Activated naive CD4-positive, alpha-beta T cell treated with anti-CD3 and anti-CD28 coated beads for 36 hours (primary cell): ENCODE results near the gene SLC16A13. TPM values are rescaled to one million over a fixed set of nuclear protein-coding genes. Genes with fewer than 3 reads are reported as not detected.
A peak's percentile ranks its signal among the peaks of the same experiment; 100 is the strongest.

Source experiments
- CTCF ChIA-PET: fragments of 350-600 bp; sonication (Branson Sonifier 250); formaldehyde crosslinking; loops from one replicate; lab custom pipeline; 2021; ENCODE audit warnings: antibody characterized with exemption; lab: Charles Lee
- DNase-seq: peaks from one replicate; pipeline ENCODE4 v3.0.0-alpha.2; 2020
- H3K27ac Mint-ChIP-seq: one replicate; pipeline ENCODE4 v1.8.0; 2021; ENCODE audit warnings: mild to moderate bottlenecking, mixed read lengths
- H3K27me3 Mint-ChIP-seq: one replicate; pipeline ENCODE4 v1.8.0; 2021; ENCODE audit warnings: low read depth, mixed read lengths
- H3K36me3 Mint-ChIP-seq: one replicate; pipeline ENCODE4 v1.8.0; 2021; ENCODE audit warnings: low read depth, mixed read lengths
- H3K4me1 Mint-ChIP-seq: one replicate; pipeline ENCODE4 v1.8.0; 2021; ENCODE audit warnings: low read depth, mixed read lengths
- H3K4me3 Mint-ChIP-seq: one replicate; pipeline ENCODE4 v1.8.0; 2021; ENCODE audit warnings: mild to moderate bottlenecking, moderate library complexity, mixed read lengths
- H3K9me3 Mint-ChIP-seq: one replicate; pipeline ENCODE4 v1.8.0; 2021; ENCODE audit warnings: mixed read lengths
- intact Hi-C: fragments of 100-400 bp; cut with micrococcal nuclease; formaldehyde crosslinking; loops from one replicate; pipeline ENCODE4 v1.15.1; 2023
- total RNA-seq, 2 experiments: library from RNA; stranded (reverse); gene quantifications; one replicate each; pipeline ENCODE4 v1.2.3, GENCODE V29; 2021

The SLC16A13 gene
- total RNA-seq, 2 experiments from 2014 or later, result 4.1 to 5.3 TPM

DNA sequence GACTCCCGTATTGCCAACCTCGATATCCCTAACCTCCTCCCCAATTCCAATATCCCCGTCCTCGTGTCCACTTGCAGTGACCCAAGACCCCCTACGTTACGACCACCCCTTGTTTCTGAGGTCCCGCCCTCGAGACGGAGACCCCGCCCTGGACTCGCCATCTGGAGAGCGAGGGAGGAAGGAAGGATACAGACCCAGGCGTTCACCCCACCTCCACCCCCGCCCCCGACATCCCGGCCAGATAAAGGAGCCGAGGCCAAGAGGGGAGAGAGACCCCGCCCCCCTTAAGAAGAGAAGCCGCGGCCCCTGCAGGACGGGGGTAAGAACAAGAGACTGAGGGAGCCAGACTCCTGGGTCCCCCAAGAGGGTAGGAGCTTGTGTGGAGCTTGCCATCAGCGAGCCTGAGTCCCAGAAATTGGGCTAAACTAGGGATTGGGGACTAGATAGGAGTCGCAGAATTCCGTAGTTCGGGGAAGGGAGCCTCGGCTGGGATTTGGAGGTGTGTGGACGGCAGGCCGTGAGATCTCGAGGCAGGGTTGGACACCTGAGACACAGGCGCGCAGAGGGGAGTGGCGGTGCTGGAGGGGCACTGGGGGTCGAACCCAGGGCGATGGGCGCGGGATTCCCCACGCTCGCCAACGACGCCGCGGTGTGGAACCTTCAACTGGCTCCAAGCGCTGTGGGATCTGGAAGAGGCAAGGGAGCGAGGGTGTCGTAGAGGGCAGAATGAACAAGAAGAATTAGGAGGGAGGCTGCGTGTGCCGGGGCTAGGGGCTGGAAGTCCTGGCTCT is 12.8 kb upstream of the SLC16A13 start, which contains the start of gene BCL6B:
Gene BCL6B, plus strand, starts transcription at position 270 of the 791 bp plus-strand sequence. CDS start 622 bp downstream, outside the sequence.
- intact Hi-C loops, result loop anchor here (1.0 kb wide), 5 partner anchors 8 to 180 kb away; no protein-coding TSS in a partner anchor
- Mint-ChIP-seq H3K9me3 (no peaks in the 10 kb centered on the region), H3K27me3 (peaks cover 4% of the 10 kb centered on the region), H3K36me3 (no peaks in the 10 kb centered on the region), H3K4me3 (peak within 1 kb of the TSS; percentile 59), H3K4me1 (peaks cover 21% of the 10 kb centered on the region), H3K27ac (peak within 1 kb of the TSS; percentile 26)
- CTCF ChIA-PET, result interaction anchor here (0.7 to 5.0 kb wide), 9 partner anchors 9 to 108 kb away, joined by 3 to 37 read pairs (median 5); partner anchors contain the start of gene SLC16A13
- DNase-seq, result no peak

DNA sequence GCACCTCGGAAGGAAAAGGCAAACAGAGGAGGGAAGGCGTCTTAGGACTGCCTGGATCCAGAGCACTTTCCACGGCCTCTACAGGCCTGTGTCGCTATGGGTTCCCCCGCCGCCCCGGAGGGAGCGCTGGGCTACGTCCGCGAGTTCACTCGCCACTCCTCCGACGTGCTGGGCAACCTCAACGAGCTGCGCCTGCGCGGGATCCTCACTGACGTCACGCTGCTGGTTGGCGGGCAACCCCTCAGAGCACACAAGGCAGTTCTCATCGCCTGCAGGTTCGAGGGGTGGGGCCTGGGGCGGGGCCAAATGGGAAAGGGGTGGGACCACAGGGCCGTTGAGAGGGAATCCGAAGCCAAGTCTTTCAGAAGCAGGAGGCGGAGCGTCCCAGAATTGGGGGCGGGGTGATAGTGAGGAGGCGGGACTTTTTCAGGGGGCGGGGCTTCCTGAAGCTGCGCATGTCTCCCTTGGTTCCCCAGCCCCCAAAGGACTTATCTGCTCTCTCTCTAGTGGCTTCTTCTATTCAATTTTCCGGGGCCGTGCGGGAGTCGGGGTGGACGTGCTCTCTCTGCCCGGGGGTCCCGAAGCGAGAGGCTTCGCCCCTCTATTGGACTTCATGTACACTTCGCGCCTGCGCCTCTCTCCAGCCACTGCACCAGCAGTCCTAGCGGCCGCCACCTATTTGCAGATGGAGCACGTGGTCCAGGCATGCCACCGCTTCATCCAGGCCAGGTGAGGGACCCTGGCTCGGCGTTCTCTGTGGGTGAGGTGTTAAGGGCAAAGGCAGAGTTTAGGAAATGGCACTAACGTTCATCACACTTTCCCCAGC is 12.0 kb upstream of the SLC16A13 start:
- intact Hi-C loops, result loop anchor here (1.0 kb wide), 2 partner anchors 8 to 12 kb away; no protein-coding TSS in a partner anchor
- peaks cover 4% of the 10 kb centered on the region for H3K27me3 Mint-ChIP-seq
- CTCF ChIA-PET, result interaction anchor here (0.8 to 5.0 kb wide), 3 partner anchors 14 to 154 kb away, joined by 3 to 37 read pairs (median 4); partner anchors contain the start of gene SLC16A13
- H3K4me3 Mint-ChIP-seq, result peak overlapping the region; percentile 59
- H3K27ac Mint-ChIP-seq, result no peak overlapping the region
- H3K4me1 Mint-ChIP-seq, result peaks cover 21% of the 10 kb centered on the region
- peak; percentile 96 for DNase-seq
- no peaks in the 10 kb centered on the region for H3K36me3 Mint-ChIP-seq
- no peaks in the 10 kb centered on the region for H3K9me3 Mint-ChIP-seq

DNA sequence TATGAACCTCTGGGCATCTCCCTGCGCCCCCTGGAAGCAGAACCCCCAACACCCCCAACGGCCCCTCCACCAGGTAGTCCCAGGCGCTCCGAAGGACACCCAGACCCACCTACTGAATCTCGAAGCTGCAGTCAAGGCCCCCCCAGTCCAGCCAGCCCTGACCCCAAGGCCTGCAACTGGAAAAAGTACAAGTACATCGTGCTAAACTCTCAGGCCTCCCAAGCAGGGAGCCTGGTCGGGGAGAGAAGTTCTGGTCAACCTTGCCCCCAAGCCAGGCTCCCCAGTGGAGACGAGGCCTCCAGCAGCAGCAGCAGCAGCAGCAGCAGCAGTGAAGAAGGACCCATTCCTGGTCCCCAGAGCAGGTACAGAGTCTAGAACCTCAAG is 11.4 kb upstream of the SLC16A13 start:
- no peak overlapping the region for H3K27ac Mint-ChIP-seq
- CTCF ChIA-PET, result interaction anchor here (0.8 to 5.0 kb wide), 3 partner anchors 13 to 153 kb away, joined by 3 to 37 read pairs (median 4); partner anchors contain the start of gene SLC16A13
- H3K36me3 Mint-ChIP-seq, result no peaks in the 10 kb centered on the region
- H3K27me3 Mint-ChIP-seq, result peaks cover 4% of the 10 kb centered on the region
- no peaks in the 10 kb centered on the region for H3K9me3 Mint-ChIP-seq
- H3K4me1 Mint-ChIP-seq, result peaks cover 27% of the 10 kb centered on the region
- H3K4me3 Mint-ChIP-seq, result no peak overlapping the region
- DNase-seq, result no peak
- intact Hi-C loops, result no loop called here

DNA sequence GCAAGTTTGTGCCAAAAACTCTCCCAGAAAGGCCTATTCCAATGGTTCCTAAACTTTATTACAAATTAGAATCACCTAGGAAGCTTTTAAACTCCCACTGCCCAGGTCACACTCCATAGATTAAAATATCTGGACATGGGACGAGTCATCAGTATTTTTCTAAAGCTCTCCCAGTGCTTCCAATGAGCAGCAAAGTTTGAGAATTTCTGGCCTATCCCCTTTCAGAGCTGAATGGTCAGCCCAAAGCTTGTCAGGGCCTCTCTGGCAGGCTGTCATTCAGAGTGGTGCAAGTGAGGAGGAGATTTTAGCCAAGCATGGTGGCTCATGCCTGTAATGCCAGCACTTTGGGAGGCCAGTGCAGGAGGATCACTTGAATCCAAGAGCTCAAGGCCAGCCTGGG is 10.6 kb upstream of the SLC16A13 start:
- peaks cover 2% of the 10 kb centered on the region for H3K36me3 Mint-ChIP-seq
- H3K27ac Mint-ChIP-seq, result no peak overlapping the region
- H3K4me3 Mint-ChIP-seq, result no peak overlapping the region
- no peak for DNase-seq
- H3K27me3 Mint-ChIP-seq, result peaks cover 4% of the 10 kb centered on the region
- intact Hi-C loops, result no loop called here
- H3K9me3 Mint-ChIP-seq, result peaks cover 2% of the 10 kb centered on the region
- H3K4me1 Mint-ChIP-seq, result peaks cover 35% of the 10 kb centered on the region
- CTCF ChIA-PET, result interaction anchor here (0.6 to 5.0 kb wide), 5 partner anchors 12 to 115 kb away, joined by 3 to 37 read pairs (median 5); partner anchors contain the start of gene SLC16A13

DNA sequence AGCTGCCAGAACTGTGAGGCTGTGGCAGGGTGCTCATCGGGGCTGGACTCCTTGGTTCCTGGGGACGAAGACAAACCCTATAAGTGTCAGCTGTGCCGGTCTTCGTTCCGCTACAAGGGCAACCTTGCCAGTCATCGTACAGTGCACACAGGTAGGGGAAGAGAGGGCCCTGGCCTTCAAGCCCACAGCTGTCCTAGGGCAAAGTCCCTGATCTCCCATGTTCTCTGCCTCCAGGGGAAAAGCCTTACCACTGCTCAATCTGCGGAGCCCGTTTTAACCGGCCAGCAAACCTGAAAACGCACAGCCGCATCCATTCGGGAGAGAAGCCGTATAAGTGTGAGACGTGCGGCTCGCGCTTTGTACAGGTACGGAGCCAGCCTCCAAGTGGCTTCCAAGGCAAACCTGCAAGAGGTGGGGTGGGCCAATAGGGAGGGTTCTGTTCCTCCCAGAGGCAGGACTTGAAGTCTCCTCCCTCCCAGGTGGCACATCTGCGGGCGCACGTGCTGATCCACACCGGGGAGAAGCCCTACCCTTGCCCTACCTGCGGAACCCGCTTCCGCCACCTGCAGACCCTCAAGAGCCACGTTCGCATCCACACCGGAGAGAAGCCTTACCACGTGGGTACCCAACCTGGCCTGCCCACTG is 9.2 kb upstream of the SLC16A13 start:
- Mint-ChIP-seq H3K9me3 (peaks cover 4% of the 10 kb centered on the region), H3K36me3 (peaks cover 4% of the 10 kb centered on the region), H3K4me3 (no peak overlapping the region), H3K27ac (no peak overlapping the region), H3K27me3 (peaks cover 4% of the 10 kb centered on the region), H3K4me1 (peaks cover 42% of the 10 kb centered on the region)
- intact Hi-C loops, result no loop called here
- CTCF ChIA-PET, result interaction anchor here (1.2 kb wide), 1 partner anchor 116 kb away, joined by 6 read pairs; no protein-coding TSS in a partner anchor
- no peak for DNase-seq

DNA sequence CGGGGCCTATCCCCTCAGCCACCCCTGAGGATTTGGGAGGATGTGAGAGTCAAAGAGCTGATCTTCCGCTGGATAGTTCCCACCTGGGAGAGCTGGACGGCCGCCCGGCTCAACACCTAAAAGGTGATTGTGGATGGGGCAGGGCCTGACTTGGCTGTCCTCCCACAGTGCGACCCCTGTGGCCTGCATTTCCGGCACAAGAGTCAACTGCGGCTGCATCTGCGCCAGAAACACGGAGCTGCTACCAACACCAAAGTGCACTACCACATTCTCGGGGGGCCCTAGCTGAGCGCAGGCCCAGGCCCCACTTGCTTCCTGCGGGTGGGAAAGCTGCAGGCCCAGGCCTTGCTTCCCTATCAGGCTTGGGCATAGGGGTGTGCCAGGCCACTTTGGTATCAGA is 8.5 kb upstream of the SLC16A13 start:
- peaks cover 42% of the 10 kb centered on the region for H3K4me1 Mint-ChIP-seq
- CTCF ChIA-PET, result interaction anchor here (1.0 kb wide), 1 partner anchor 16 kb away, joined by 3 read pairs; no protein-coding TSS in a partner anchor
- peaks cover 4% of the 10 kb centered on the region for H3K36me3 Mint-ChIP-seq
- H3K9me3 Mint-ChIP-seq, result peaks cover 4% of the 10 kb centered on the region
- H3K27me3 Mint-ChIP-seq, result peaks cover 4% of the 10 kb centered on the region
- intact Hi-C loops, result no loop called here
- H3K27ac Mint-ChIP-seq, result no peak overlapping the region
- H3K4me3 Mint-ChIP-seq, result no peak overlapping the region
- no peak for DNase-seq

DNA sequence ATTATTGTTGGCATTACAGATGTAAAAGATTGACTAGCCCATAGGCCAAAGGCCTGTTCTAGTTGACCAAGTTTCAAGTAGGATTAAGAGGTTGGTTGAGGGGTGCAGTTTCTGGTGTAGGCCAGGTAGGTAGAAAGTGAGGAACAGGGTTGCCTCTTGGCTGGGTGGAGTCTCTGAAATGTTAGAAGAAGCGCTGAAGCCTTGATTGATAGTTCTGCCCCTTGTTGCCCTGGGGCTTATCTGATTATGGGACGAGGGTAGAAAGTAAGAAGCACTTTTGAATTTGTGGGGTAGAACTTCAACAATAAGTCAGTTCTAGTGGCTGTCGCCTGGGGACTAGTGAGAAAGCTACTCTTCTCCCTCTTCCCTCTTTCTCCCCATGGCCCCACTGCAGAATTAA is 6.7 kb upstream of the SLC16A13 start:
- CTCF ChIA-PET, result interaction anchor here (1.3 kb wide), 1 partner anchor 17 kb away, joined by 3 read pairs; no protein-coding TSS in a partner anchor
- Mint-ChIP-seq H3K9me3 (peaks cover 4% of the 10 kb centered on the region), H3K4me3 (peak overlapping the region; percentile 66), H3K27me3 (no peaks in the 10 kb centered on the region), H3K4me1 (peaks cover 42% of the 10 kb centered on the region), H3K27ac (peak overlapping the region; percentile 89), H3K36me3 (peaks cover 4% of the 10 kb centered on the region)
- intact Hi-C loops, result no loop called here
- DNase-seq, result no peak

DNA sequence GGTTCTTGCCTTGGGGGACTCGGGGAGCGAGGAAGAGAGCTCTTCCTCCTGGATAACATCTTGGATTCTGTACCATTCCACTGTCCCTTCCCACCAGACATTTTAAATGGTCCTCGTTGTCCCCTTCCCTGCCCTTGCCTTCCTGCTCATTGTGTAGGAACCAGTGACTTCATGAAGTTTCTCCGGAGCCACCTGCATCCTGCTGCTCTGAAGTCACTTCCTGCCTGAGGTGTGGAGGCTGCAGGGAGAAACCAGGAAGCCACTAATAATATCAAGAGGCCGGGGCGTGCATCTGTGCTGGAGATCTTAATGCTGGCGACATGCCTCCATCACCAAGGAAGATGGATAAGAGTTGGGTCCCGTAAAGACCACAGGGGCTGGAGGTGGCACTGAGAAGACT is 6.2 kb upstream of the SLC16A13 start:
- CTCF ChIA-PET, result interaction anchor here (1.3 kb wide), 1 partner anchor 16 kb away, joined by 3 read pairs; no protein-coding TSS in a partner anchor
- Mint-ChIP-seq H3K4me3 (peak overlapping the region; percentile 66), H3K36me3 (peaks cover 4% of the 10 kb centered on the region), H3K27me3 (no peaks in the 10 kb centered on the region), H3K9me3 (peaks cover 4% of the 10 kb centered on the region), H3K27ac (peak overlapping the region; percentile 89), H3K4me1 (peaks cover 46% of the 10 kb centered on the region)
- intact Hi-C loops, result no loop called here
- peak; percentile 85 for DNase-seq

DNA sequence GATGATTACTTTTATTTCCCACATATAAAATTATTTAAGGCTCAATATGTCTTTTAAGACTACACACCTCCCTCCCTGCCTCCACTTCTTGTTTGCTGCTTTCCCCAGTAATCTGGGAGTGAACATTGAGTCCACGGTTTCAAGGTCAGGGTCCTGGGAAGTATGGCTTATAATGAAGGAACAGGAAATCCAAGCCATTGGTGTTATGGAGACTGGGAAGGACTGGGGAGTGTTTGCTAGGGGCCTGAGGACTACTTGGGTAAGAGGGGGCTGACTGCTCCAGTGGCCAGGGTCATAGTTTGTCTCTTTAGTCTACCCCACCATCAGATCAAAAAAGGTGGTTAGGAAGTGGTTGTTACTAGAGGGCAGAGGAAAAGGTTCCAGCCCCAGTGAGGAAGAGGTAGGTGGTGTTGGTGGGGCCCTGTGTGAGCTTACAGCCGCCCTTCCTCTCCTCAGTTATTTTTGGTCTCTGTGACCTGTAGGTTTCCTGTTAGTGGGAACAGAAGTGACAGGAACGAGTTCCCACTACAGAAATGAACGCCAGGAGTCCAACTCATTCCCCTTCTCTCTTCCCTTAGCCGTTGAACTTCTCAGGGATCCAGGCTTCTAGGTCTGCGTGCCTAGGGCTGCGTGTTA is 742 bp upstream of the SLC16A13 start:
- DNase-seq, result peak; percentile 57
- intact Hi-C loops, result loop anchor here (1.0 kb wide), 4 partner anchors 8 to 25 kb away; partner anchors contain the start of gene BCL6B
- peaks cover 56% of the 10 kb centered on the region for H3K4me1 Mint-ChIP-seq
- peaks cover 6% of the 10 kb centered on the region for H3K36me3 Mint-ChIP-seq
- H3K27me3 Mint-ChIP-seq, result no peaks in the 10 kb centered on the region
- peaks cover 2% of the 10 kb centered on the region for H3K9me3 Mint-ChIP-seq
- CTCF ChIA-PET, result interaction anchor here (0.8 to 5.7 kb wide), 5 partner anchors 11 to 368 kb away, joined by 3 to 37 read pairs (median 6); partner anchors contain the start of gene BCL6B
- H3K27ac Mint-ChIP-seq, result peak overlapping the region; percentile 99
- H3K4me3 Mint-ChIP-seq, result peak overlapping the region; percentile 96

DNA sequence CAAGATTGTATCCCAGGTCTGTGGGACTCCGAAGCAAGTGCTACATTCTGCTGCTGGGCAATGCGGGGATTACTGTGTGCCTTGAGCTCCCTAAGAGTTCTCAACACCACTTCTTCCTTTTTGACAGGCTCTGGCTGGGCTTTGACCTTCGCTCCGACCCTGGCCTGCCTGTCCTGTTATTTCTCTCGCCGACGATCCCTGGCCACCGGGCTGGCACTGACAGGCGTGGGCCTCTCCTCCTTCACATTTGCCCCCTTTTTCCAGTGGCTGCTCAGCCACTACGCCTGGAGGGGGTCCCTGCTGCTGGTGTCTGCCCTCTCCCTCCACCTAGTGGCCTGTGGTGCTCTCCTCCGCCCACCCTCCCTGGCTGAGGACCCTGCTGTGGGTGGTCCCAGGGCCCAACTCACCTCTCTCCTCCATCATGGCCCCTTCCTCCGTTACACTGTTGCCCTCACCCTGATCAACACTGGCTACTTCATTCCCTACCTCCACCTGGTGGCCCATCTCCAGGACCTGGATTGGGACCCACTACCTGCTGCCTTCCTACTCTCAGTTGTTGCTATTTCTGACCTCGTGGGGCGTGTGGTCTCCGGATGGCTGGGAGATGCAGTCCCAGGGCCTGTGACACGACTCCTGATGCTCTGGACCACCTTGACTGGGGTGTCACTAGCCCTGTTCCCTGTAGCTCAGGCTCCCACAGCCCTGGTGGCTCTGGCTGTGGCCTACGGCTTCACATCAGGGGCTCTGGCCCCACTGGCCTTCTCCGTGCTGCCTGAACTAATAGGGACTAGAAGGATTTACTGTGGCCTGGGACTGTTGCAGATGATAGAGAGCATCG is 2.4 kb downstream of the SLC16A13 start:
- CTCF ChIA-PET, result interaction anchor here (0.6 to 5.7 kb wide), 8 partner anchors 7 to 140 kb away, joined by 3 to 37 read pairs (median 4); partner anchors contain the start of gene BCL6B
- no peaks in the 10 kb centered on the region for H3K27me3 Mint-ChIP-seq
- peak overlapping the region; percentile 11 for H3K4me3 Mint-ChIP-seq
- no peaks in the 10 kb centered on the region for H3K9me3 Mint-ChIP-seq
- H3K4me1 Mint-ChIP-seq, result peaks cover 46% of the 10 kb centered on the region
- no peak for DNase-seq
- H3K27ac Mint-ChIP-seq, result no peak overlapping the region
- H3K36me3 Mint-ChIP-seq, result peaks cover 3% of the 10 kb centered on the region
- intact Hi-C loops, result no loop called here
